ENCODE measurements around the gene GORASP2.

Gene GORASP2

GRCh38 chr2:170965446-170966225 lies 36.6 kb downstream of the GORASP2 start:
- DNase-seq (ENCODE audit: low read depth, low spot score), result peak; percentile 88

GRCh38 chr2:170966648-170967396 lies 37.8 kb downstream of the GORASP2 start:
- DNase-seq (ENCODE audit: low read depth, low spot score), result peak; percentile 15

- no peak for DNase-seq (ENCODE audit: low read depth, low spot score)
Observed at GRCh38 chr2:170967553-170967952, 38.5 kb downstream of the GORASP2 start.

GRCh38 chr2:170968205-170969003 lies 39.4 kb downstream of the GORASP2 start:
- no peak for DNase-seq (ENCODE audit: low read depth, low spot score)

- no peak for DNase-seq (ENCODE audit: low read depth, low spot score)
Observed at GRCh38 chr2:170969030-170969429, 40.0 kb downstream of the GORASP2 start.

- no peak for DNase-seq (ENCODE audit: low read depth, low spot score)
Observed at GRCh38 chr2:170969872-170970496, 40.9 kb downstream of the GORASP2 start.

GRCh38 chr2:170971071-170971470 lies 42.0 kb downstream of the GORASP2 start:
- no peak for DNase-seq (ENCODE audit: low read depth, low spot score)

- peak; percentile 12 for DNase-seq (ENCODE audit: low read depth, low spot score)
Observed at GRCh38 chr2:170972296-170973224, 43.5 kb downstream of the GORASP2 start.

GRCh38 chr2:170973225-170973491 lies 44.1 kb downstream of the GORASP2 start:
- no peak for DNase-seq (ENCODE audit: low read depth, low spot score)

GRCh38 chr2:170973492-170974303 lies 44.6 kb downstream of the GORASP2 start:
- peak; percentile 96 for DNase-seq (ENCODE audit: low read depth, low spot score)

GRCh38 chr2:170974304-170974993 lies 45.4 kb downstream of the GORASP2 start:
- no peak for DNase-seq (ENCODE audit: low read depth, low spot score)

- DNase-seq (ENCODE audit: low read depth, low spot score), result no peak
Observed at GRCh38 chr2:170975127-170975942, 46.3 kb downstream of the GORASP2 start.

GRCh38 chr2:170975943-170976270 lies 46.9 kb downstream of the GORASP2 start:
- DNase-seq (ENCODE audit: low read depth, low spot score), result no peak

GRCh38 chr2:170984079-170984478 lies 55.0 kb downstream of the GORASP2 start:
- DNase-seq (ENCODE audit: low read depth, low spot score), result no peak

- no peak for DNase-seq (ENCODE audit: low read depth, low spot score)
Observed at GRCh38 chr2:170985407-170985806, 56.4 kb downstream of the GORASP2 start.

- DNase-seq (ENCODE audit: low read depth, low spot score), result no peak
Observed at GRCh38 chr2:170986566-170987258, 57.7 kb downstream of the GORASP2 start.

GRCh38 chr2:170991398-170992182 lies 62.5 kb downstream of the GORASP2 start:
- no peak for DNase-seq (ENCODE audit: low read depth, low spot score)
